GM12878 (cell line): ENCODE measurements around the gene JADE2. TPM values are rescaled to one million over a fixed set of nuclear protein-coding genes. Genes with fewer than 3 reads are reported as not detected.
A peak's percentile ranks its signal among the peaks of the same experiment; 100 is the strongest.

ENCODE experiments used
- ATAC-seq: fragments of 200-7000 bp; cut with Tn5 transposase; 3 replicates; pipeline ENCODE4 v1.9.1; 2020; ENCODE audit warnings: mild to moderate bottlenecking, moderate library complexity
- BruUV-seq: library from RNA; stranded (reverse); fragments of 400-500 nt; replicated peaks from 2 replicates; lab custom pipeline; 2021; lab: Mats Ljungman, UMichigan
- CTCF ChIA-PET: fragments of 300-600 bp; sonication (Branson Sonifier 250); formaldehyde crosslinking; extraction: SDS; loops from one replicate; lab custom pipeline; 2021; ENCODE audit warnings: inconsistent platforms; lab: Yijun Ruan, JAX
- POLR2A ChIA-PET: fragments of 350-600 bp; formaldehyde crosslinking; extraction: SDS; loops from one replicate; lab custom pipeline; 2021; ENCODE audit warnings: inconsistent platforms; lab: Charles Lee
- RAD21 ChIA-PET: fragments of 300-600 bp; sonication (Branson Sonifier 250); formaldehyde crosslinking; loops from one replicate; lab custom pipeline; 2023; ENCODE audit warnings: antibody characterized with exemption; ENCODE audit not compliant: unreplicated experiment; lab: Charles Lee
- SMC1A ChIA-PET: fragments of 300-600 bp; sonication (Branson Sonifier 250); formaldehyde crosslinking; loops from one replicate; lab custom pipeline; 2023; ENCODE audit not compliant: unreplicated experiment, uncharacterized antibody; lab: Charles Lee
- DNase-seq: peaks from one replicate; pipeline ENCODE4 v3.0.0-alpha.2; 2011; ENCODE audit warnings: low read depth, low spot score
- FAIRE-seq: peaks from 3 replicates; lab custom pipeline; 2011; peaks lifted over from hg19 to GRCh38; lab: Jason Lieb, UNC
- H2AFZ ChIP-seq: 2 replicates; pipeline ENCODE4 v1.6.0; 2011; ENCODE audit warnings: low read depth, low read length, control low read depth; ENCODE audit not compliant: control insufficient read depth
- H3K27ac ChIP-seq: 2 replicates; pipeline ENCODE4 v1.5.1; 2011; ENCODE audit warnings: control low read depth; ENCODE audit not compliant: control insufficient read depth, insufficient read depth
- H3K27me3 ChIP-seq, 2 experiments: replicated peaks in 1 of 2; 2 replicates each; pipeline versions ENCODE4 v1.6.0 to v1.6.1; 2011; ENCODE audit warnings: low read length in 1 of 2; ENCODE audit not compliant: control insufficient read depth in 2 of 2, insufficient read depth in 2 of 2
- H3K36me3 ChIP-seq, 2 experiments: 2 replicates each; pipeline ENCODE4 v1.5.1; 2011; ENCODE audit warnings: low read length in 1 of 2; ENCODE audit not compliant: control insufficient read depth in 2 of 2, insufficient read depth in 2 of 2
- H3K4me1 ChIP-seq: 2 replicates; pipeline ENCODE4 v1.6.1; 2011; ENCODE audit warnings: mild to moderate bottlenecking, low read length, moderate library complexity, mixed read lengths; ENCODE audit not compliant: control insufficient read depth, insufficient read depth
- H3K4me2 ChIP-seq: 2 replicates; pipeline ENCODE4 v1.6.0; 2011; ENCODE audit warnings: control low read depth; ENCODE audit not compliant: control insufficient read depth, insufficient read depth
- H3K4me3 ChIP-seq: fragments of 200-600 bp; sonication (generic); 2 replicates; pipeline ENCODE4 v1.5.1; 2016
- H3K79me2 ChIP-seq: 2 replicates; pipeline ENCODE4 v1.6.0; 2011; ENCODE audit warnings: low read length; ENCODE audit not compliant: control insufficient read depth, insufficient read depth
- H3K9ac ChIP-seq: 2 replicates; pipeline ENCODE4 v1.8.0; 2011; ENCODE audit warnings: low read length, control low read depth, mixed read lengths; ENCODE audit not compliant: control insufficient read depth, insufficient read depth
- H3K9me3 ChIP-seq: replicated peaks from 3 replicates; pipeline ENCODE4 v1.5.1; 2011; ENCODE audit warnings: mild to moderate bottlenecking, low read length; ENCODE audit not compliant: control insufficient read depth, insufficient read depth
- H4K20me1 ChIP-seq: 2 replicates; pipeline ENCODE4 v1.6.0; 2011; ENCODE audit not compliant: control insufficient read depth, insufficient read depth
- CBX5 ChIP-seq: sonication (generic); IDR thresholded peaks from 2 replicates; pipeline ENCODE4 v1.6.1; 2016; ENCODE audit warnings: low read depth, moderate library complexity, mild to moderate bottlenecking, inconsistent platforms
- CEBPB ChIP-seq, 2 experiments: fragments of 150-350 bp in 1 of 2; IDR thresholded peaks; 2 replicates each; pipeline ENCODE4 v1.6.1; 2012 to 2014; ENCODE audit warnings: low read depth in 2 of 2, low read length in 2 of 2, borderline replicate concordance in 1 of 2, inconsistent platforms in 1 of 2
- IKZF2 ChIP-seq, 2 experiments: fragments of 450-650 bp; IDR thresholded peaks; 2 replicates each; pipeline ENCODE4 v1.6.1; 2017; ENCODE audit warnings: mild to moderate bottlenecking in 2 of 2, moderate library complexity in 2 of 2
- KLF5 ChIP-seq: fragments of 450-650 bp; IDR thresholded peaks from 2 replicates; pipeline ENCODE4 v1.6.1; 2014; ENCODE audit warnings: mild to moderate bottlenecking; ENCODE audit not compliant: partially characterized antibody
- POLR2A ChIP-seq: IDR thresholded peaks from 2 replicates; pipeline ENCODE4 v1.6.1; 2011; ENCODE audit warnings: low read depth, mild to moderate bottlenecking, low read length
- POLR2AphosphoS2 ChIP-seq: IDR thresholded peaks from 2 replicates; pipeline ENCODE4 v1.6.1; 2011; ENCODE audit warnings: low read depth, mild to moderate bottlenecking, low read length, improper control_type of control experiment, moderate library complexity
- RAD21 ChIP-seq: IDR thresholded peaks from 2 replicates; pipeline ENCODE4 v1.6.1; 2011; ENCODE audit warnings: mild to moderate bottlenecking, low read depth, low read length, moderate library complexity; ENCODE audit not compliant: insufficient read depth
- RFX5 ChIP-seq: IDR thresholded peaks from 2 replicates; pipeline ENCODE4 v1.6.1; 2011; ENCODE audit warnings: low read depth, low read length, improper control_type of control experiment
- SMARCA5 ChIP-seq: fragments of 450-650 bp; IDR thresholded peaks from 2 replicates; pipeline ENCODE4 v1.6.1; 2017; ENCODE audit warnings: mild to moderate bottlenecking
- SMC3 ChIP-seq: IDR thresholded peaks from 2 replicates; pipeline ENCODE4 v1.6.1; 2011; ENCODE audit warnings: low read length, improper control_type of control experiment, borderline replicate concordance
- ZNF274 ChIP-seq: IDR thresholded peaks from one replicate; pipeline ENCODE4 v1.8.0; 2011; ENCODE audit not compliant: insufficient read length, insufficient read depth
- WGBS: methylation state at CpG from one replicate; pipeline ENCODE4 v1.1.6; 2016; ENCODE audit warnings: low lambda C conversion rate; ENCODE audit not compliant: insufficient replicate concordance, insufficient coverage; ENCODE audit errors: missing lambda C conversion rate; 5-methylcytosine and 5-hydroxymethylcytosine counted together
- in situ Hi-C: fragments of 300-500 bp; cut with MboI; formaldehyde crosslinking; loops from 9 replicates; pipeline ENCODE4 v1.14.3; 2018; ENCODE audit warnings: mixed read lengths
- intact Hi-C: fragments of 100-400 bp; cut with micrococcal nuclease; formaldehyde crosslinking; loops from one replicate; pipeline ENCODE4 v1.14.2; 2022; ENCODE audit not compliant: unreplicated experiment
- polyA plus RNA-seq, 11 experiments: library from polyadenylated mRNA; depleted of rRNA in 4 of 11; unstranded in 6 of 11; stranded (reverse) in 5 of 11; fragments of >200 nt; fragmentation: Nextera tagmentation in 4 of 11; fragmentation: Illumina TruSeq in 1 of 11; extraction: Ambion mirVana in 4 of 11; extraction: Trizol in 1 of 11; gene quantifications; 1 replicate in 1 of 11; 2 replicates in 10 of 11; pipeline versions ENCODE4 v1.2.1 to v1.2.3, GENCODE V29; 2011 to 2016; ENCODE audit warnings: inconsistent platforms in 2 of 11, missing spikeins in 2 of 11, low read depth in 1 of 11
- total RNA-seq, 4 experiments: library from RNA; depleted of rRNA in 3 of 4; stranded (reverse); fragments of >200 nt in 3 of 4; fragmentation: Illumina TruSeq in 1 of 4; extraction: Trizol in 1 of 4; gene quantifications; 2 replicates each; pipeline versions ENCODE4 v1.2.1 to v1.2.3, GENCODE V29; 2013 to 2021
- TF ChIP-seq, protein P1 (sequence below): fragments of 450-650 bp; formaldehyde crosslinking; IDR thresholded peaks from 2 replicates; pipeline ENCODE4 v1.4.0; 2020; ENCODE audit warnings: mild to moderate bottlenecking, moderate library complexity
- TF ChIP-seq, protein P2 (sequence below): fragments of 450-650 bp; IDR thresholded peaks from 2 replicates; pipeline ENCODE4 v1.6.1; 2017; ENCODE audit warnings: mild to moderate bottlenecking, moderate library complexity

Gene JADE2
- total and polyA plus RNA-seq, 10 of the 15 experiments (the other 5 are each of a cell fraction or from before 2014, with no cell fraction given) = 1.5 to 67.0 (median 22.4) TPM

DNA sequence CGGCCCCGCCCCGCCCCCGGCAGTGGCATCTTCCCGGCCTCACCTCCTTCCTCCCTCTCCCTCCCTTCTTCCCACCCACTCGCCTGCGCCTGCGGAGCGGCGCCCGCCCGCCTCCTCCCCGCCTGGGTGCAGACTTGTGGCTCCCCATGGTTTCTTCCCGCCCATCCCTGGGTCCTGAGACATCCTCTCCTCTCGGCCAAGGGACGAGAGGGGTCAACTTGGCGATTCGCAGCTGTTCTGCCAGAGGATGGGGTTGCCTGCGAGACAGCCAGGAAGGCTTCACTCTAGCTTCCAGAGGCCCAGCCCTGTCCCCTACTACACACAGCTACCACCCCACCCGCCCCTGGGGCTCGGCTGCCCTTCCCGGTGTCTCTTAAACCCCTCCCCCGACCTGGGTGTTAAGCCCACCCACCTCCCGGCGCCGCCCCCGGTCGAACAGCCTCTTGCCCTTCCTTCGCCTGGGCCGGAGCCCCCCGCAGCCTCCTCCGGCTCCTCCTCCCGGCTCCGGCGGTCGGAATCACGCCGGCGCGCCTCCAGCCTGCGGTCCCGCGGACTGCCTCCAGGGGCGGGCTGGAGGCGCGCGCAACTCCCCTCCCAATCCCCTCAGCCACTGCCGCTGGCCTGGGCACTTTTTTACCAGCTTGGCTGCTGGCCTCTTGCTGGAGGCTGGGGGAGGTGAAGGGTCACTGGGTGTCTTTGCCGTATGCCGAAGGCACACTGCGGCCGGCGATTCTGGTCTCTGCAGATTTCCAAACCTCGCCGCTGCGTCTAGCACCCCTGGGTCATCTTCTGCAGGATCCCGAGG is 1.9 kb downstream of the JADE2 start:
- Histone ChIP-seq H3K4me3 (peak overlapping the region; percentile 91), H3K27me3 (no peaks in the 10 kb centered on the region), H3K4me2 (peak overlapping the region; percentile 93), H4K20me1 (no peaks in the 10 kb centered on the region), H3K36me3 (peaks cover 0 to 4% of the 10 kb centered on the region in 2 experiments; a peak in 2 of 4 replicates), H2AFZ (peak overlapping the region; percentile 51), H3K9ac (peak overlapping the region; percentile 78), H3K9me3 (no peaks in the 10 kb centered on the region), H3K4me1 (peaks cover 7% of the 10 kb centered on the region), H3K79me2 (peaks cover 72% of the 10 kb centered on the region), H3K27ac (peak overlapping the region; percentile 68)
- CTCF ChIA-PET = interaction anchor here (0.6 to 12.2 kb wide), 16 partner anchors 9 to 550 kb away, joined by 3 to 145 read pairs (median 4); partner anchors contain the start of genes CDKN2AIPNL and PCBD2
- RAD21 ChIA-PET = interaction anchor here (0.5 to 11.0 kb wide), 15 partner anchors 10 to 157 kb away, joined by 3 to 144 read pairs (median 5); partner anchors contain the start of genes CDKN2AIPNL and UBE2B
- FAIRE-seq (no peak), DNase-seq (no peak), ATAC-seq (peak; percentile 68)
- BruUV-seq = no TSS peak
- intact Hi-C loops (loop anchor here (2.0 to 5.0 kb wide), 3 partner anchors 27 to 60 kb away; no protein-coding TSS in a partner anchor), in situ Hi-C loops (no loop called here)
- POLR2A ChIA-PET = interaction anchor here (0.5 to 6.8 kb wide), 14 partner anchors 13 to 477 kb away, joined by 3 to 60 read pairs (median 4); partner anchors contain the start of genes CDKN2AIPNL and PPP2CA
- 1% methylated on average over 38 of the region's 57 CpGs for WGBS
- SMC1A ChIA-PET = interaction anchor here (0.9 to 13.4 kb wide), 9 partner anchors 16 to 156 kb away, joined by 3 to 148 read pairs (median 4); partner anchors contain the start of genes CDKN2AIPNL and UBE2B
- TF ChIP-seq CBX5 (no peak), POLR2A (peak; percentile 25; the same call in 1 of the 2 replicates), POLR2AphosphoS2 (0 out of 2 replicates have a peak, but pooled peaks have one; percentile 5), RFX5 (no peak), IKZF2 (IDR thresholded peaks at IDR 0.05) (peak; percentile 65 to 74), CEBPB (IDR thresholded peaks at IDR 0.05; ENCODE audit: borderline replicate concordance in 1 of 2, low read depth in 2 of 2, low read length in 2 of 2) (no peak), SMARCA5 (peak; percentile 72; the same call in 1 of the 2 replicates), SMC3 (peak; percentile 37; the same call in 1 of the 2 replicates), RAD21 (peak; percentile 56), ZNF274 (no peak), KLF5 (no peak)
- TF ChIP-seq, protein P1, sequence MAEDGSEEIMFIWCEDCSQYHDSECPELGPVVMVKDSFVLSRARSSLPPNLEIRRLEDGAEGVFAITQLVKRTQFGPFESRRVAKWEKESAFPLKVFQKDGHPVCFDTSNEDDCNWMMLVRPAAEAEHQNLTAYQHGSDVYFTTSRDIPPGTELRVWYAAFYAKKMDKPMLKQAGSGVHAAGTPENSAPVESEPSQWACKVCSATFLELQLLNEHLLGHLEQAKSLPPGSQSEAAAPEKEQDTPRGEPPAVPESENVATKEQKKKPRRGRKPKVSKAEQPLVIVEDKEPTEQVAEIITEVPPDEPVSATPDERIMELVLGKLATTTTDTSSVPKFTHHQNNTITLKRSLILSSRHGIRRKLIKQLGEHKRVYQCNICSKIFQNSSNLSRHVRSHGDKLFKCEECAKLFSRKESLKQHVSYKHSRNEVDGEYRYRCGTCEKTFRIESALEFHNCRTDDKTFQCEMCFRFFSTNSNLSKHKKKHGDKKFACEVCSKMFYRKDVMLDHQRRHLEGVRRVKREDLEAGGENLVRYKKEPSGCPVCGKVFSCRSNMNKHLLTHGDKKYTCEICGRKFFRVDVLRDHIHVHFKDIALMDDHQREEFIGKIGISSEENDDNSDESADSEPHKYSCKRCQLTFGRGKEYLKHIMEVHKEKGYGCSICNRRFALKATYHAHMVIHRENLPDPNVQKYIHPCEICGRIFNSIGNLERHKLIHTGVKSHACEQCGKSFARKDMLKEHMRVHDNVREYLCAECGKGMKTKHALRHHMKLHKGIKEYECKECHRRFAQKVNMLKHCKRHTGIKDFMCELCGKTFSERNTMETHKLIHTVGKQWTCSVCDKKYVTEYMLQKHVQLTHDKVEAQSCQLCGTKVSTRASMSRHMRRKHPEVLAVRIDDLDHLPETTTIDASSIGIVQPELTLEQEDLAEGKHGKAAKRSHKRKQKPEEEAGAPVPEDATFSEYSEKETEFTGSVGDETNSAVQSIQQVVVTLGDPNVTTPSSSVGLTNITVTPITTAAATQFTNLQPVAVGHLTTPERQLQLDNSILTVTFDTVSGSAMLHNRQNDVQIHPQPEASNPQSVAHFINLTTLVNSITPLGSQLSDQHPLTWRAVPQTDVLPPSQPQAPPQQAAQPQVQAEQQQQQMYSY (CRISPR knock-in tag) = no peak
- TF ChIP-seq, protein P2, sequence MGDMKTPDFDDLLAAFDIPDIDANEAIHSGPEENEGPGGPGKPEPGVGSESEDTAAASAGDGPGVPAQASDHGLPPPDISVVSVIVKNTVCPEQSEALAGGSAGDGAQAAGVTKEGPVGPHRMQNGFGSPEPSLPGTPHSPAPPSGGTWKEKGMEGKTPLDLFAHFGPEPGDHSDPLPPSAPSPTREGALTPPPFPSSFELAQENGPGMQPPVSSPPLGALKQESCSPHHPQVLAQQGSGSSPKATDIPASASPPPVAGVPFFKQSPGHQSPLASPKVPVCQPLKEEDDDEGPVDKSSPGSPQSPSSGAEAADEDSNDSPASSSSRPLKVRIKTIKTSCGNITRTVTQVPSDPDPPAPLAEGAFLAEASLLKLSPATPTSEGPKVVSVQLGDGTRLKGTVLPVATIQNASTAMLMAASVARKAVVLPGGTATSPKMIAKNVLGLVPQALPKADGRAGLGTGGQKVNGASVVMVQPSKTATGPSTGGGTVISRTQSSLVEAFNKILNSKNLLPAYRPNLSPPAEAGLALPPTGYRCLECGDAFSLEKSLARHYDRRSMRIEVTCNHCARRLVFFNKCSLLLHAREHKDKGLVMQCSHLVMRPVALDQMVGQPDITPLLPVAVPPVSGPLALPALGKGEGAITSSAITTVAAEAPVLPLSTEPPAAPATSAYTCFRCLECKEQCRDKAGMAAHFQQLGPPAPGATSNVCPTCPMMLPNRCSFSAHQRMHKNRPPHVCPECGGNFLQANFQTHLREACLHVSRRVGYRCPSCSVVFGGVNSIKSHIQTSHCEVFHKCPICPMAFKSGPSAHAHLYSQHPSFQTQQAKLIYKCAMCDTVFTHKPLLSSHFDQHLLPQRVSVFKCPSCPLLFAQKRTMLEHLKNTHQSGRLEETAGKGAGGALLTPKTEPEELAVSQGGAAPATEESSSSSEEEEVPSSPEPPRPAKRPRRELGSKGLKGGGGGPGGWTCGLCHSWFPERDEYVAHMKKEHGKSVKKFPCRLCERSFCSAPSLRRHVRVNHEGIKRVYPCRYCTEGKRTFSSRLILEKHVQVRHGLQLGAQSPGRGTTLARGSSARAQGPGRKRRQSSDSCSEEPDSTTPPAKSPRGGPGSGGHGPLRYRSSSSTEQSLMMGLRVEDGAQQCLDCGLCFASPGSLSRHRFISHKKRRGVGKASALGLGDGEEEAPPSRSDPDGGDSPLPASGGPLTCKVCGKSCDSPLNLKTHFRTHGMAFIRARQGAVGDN = 0 out of 2 replicates have a peak, but pooled peaks have one; percentile 7
